ENCODE measurements around the gene HLA-DRB5.
"Not testable (repeated sequence)": the region's sequence is repeated elsewhere in the genome, so short reads cannot be mapped to it uniquely, and the experiment has no call there.

Gene HLA-DRB5

GRCh38 chr6:32517654-32518445, 12.2 kb downstream of the HLA-DRB5 start:
- DNase-seq (ENCODE audit: extremely low read depth in 1 of 2, low read depth in 1 of 2), result no peak

- DNase-seq (ENCODE audit: extremely low read depth in 1 of 2, low read depth in 1 of 2), result no peak
Observed at GRCh38 chr6:32501016-32501415, 29.1 kb downstream of the HLA-DRB5 start.

GRCh38 chr6:32492351-32492750, 37.7 kb downstream of the HLA-DRB5 start:
- no peak for DNase-seq (ENCODE audit: extremely low read depth in 1 of 2, low read depth in 1 of 2)

- DNase-seq (ENCODE audit: extremely low read depth in 1 of 2, low read depth in 1 of 2), result no peak
Observed at GRCh38 chr6:32491700-32492099, 38.4 kb downstream of the HLA-DRB5 start.

GRCh38 chr6:32488083-32488482, 42.0 kb downstream of the HLA-DRB5 start:
- no peak for DNase-seq (ENCODE audit: extremely low read depth in 1 of 2, low read depth in 1 of 2)

GRCh38 chr6:32484614-32484998, 45.5 kb downstream of the HLA-DRB5 start:
- no peak for DNase-seq (ENCODE audit: extremely low read depth in 1 of 2, low read depth in 1 of 2)

GRCh38 chr6:32483968-32484613, 46.0 kb downstream of the HLA-DRB5 start:
- no peak for DNase-seq (ENCODE audit: extremely low read depth in 1 of 2, low read depth in 1 of 2)

- no peak for DNase-seq (ENCODE audit: extremely low read depth in 1 of 2, low read depth in 1 of 2)
Observed at GRCh38 chr6:32475392-32476206, 54.5 kb downstream of the HLA-DRB5 start.

- DNase-seq (ENCODE audit: extremely low read depth in 1 of 2, low read depth in 1 of 2), result not testable (repeated sequence)
Observed at GRCh38 chr6:32473376-32474348, 56.4 kb downstream of the HLA-DRB5 start.

- no peak for DNase-seq (ENCODE audit: extremely low read depth in 1 of 2, low read depth in 1 of 2)
Observed at GRCh38 chr6:32472781-32473375, 57.2 kb downstream of the HLA-DRB5 start.

- DNase-seq (ENCODE audit: extremely low read depth in 1 of 2, low read depth in 1 of 2), result not testable (repeated sequence)
Observed at GRCh38 chr6:32467743-32468503, 62.2 kb downstream of the HLA-DRB5 start.

Measured in activated CD8-positive, alpha-beta memory T cell treated with anti-CD3 and anti-CD28 coated beads for 1 hour (primary cell).